Measurements from ENCODE around the gene PACSIN1.

PACSIN1 gene

DNA sequence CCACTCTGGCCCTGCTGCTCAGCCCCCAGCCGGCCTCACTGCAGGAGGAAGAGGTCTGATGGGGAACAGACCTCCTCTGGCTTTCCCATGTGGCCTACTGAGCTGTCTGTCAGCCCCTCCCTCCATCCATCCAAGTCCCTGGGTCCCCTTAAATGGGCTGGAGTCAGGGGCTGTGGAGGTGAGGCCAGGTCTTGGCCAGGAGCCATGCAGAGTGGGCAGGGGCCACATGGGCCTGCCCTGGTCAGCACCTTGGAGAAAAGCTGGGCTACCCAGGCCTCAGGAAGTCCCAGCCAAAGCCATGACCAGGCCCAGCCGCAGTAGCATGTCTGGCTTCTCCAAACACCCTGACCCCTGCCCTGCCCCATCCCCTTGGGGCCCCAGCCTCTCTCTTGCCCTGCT is 83.9 kb downstream of the PACSIN1 start:
- no peak overlapping the region for H3K27ac ChIP-seq (ENCODE audit: low read depth, low read length)
- no peaks in the 10 kb centered on the region for H3K79me2 ChIP-seq (ENCODE audit: insufficient read depth, low read length)
- no peaks in the 10 kb centered on the region for H4K20me1 ChIP-seq (ENCODE audit: low read depth, low read length)
- H3K36me3 ChIP-seq (ENCODE audit: low read length): no peaks in the 10 kb centered on the region
- no peak overlapping the region for H3K9ac ChIP-seq (ENCODE audit: low read length)
- H3K9me2 ChIP-seq (replicated peaks; ENCODE audit: insufficient read depth, low read length): no peaks in the 10 kb centered on the region
- no peak overlapping the region for H3K4me3 ChIP-seq (ENCODE audit: insufficient read depth, low read length, poor library complexity, severe bottlenecking)
- H3K27me3 ChIP-seq (ENCODE audit: low read length): no peaks in the 10 kb centered on the region
- TF ChIP-seq, protein P1, sequence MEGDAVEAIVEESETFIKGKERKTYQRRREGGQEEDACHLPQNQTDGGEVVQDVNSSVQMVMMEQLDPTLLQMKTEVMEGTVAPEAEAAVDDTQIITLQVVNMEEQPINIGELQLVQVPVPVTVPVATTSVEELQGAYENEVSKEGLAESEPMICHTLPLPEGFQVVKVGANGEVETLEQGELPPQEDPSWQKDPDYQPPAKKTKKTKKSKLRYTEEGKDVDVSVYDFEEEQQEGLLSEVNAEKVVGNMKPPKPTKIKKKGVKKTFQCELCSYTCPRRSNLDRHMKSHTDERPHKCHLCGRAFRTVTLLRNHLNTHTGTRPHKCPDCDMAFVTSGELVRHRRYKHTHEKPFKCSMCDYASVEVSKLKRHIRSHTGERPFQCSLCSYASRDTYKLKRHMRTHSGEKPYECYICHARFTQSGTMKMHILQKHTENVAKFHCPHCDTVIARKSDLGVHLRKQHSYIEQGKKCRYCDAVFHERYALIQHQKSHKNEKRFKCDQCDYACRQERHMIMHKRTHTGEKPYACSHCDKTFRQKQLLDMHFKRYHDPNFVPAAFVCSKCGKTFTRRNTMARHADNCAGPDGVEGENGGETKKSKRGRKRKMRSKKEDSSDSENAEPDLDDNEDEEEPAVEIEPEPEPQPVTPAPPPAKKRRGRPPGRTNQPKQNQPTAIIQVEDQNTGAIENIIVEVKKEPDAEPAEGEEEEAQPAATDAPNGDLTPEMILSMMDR (IDR thresholded peaks at IDR 0.05; ENCODE audit: insufficient read depth, low read length, poor library complexity, severe bottlenecking): no peak
- TF ChIP-seq EZH2phosphoT487 (conservative IDR thresholded peaks at IDR 0.05; ENCODE audit: low read length): no peak
- H3K9me3 ChIP-seq (ENCODE audit: insufficient read depth, low read length): no peaks in the 10 kb centered on the region
- H3K4me2 ChIP-seq (ENCODE audit: low read depth, low read length, poor library complexity, severe bottlenecking): no peak overlapping the region
- no peak overlapping the region for H2AFZ ChIP-seq (ENCODE audit: low read depth, low read length, severe bottlenecking)
- H3F3A ChIP-seq (ENCODE audit: insufficient read depth): no peaks in the 10 kb centered on the region

DNA sequence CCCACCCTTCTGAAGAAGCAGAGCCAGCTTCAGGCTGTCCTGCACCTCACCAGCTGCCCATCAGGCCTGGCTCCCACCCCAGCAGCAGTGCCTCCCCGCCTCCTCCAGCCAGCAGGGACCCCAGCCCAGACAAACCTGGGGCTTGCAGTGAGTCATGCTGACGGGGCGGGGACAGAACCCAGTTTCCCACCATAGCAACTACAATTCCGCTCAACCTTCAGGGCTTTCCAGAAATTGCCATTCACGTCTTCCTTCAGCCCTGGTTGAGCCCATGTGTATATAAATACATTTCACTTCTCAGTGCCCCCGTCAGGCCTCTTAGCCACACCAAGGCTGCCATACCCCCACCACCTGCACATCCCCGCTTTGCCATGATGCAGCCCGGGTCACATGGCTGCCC is 85.8 kb downstream of the PACSIN1 start:
- no peaks in the 10 kb centered on the region for H3K27me3 ChIP-seq (ENCODE audit: low read length)
- H3K4me2 ChIP-seq (ENCODE audit: low read depth, low read length, poor library complexity, severe bottlenecking): no peak overlapping the region
- no peaks in the 10 kb centered on the region for H3K9me2 ChIP-seq (replicated peaks; ENCODE audit: insufficient read depth, low read length)
- no peak overlapping the region for H3K9ac ChIP-seq (ENCODE audit: low read length)
- no peaks in the 10 kb centered on the region for H3K9me3 ChIP-seq (ENCODE audit: insufficient read depth, low read length)
- no peaks in the 10 kb centered on the region for H3K79me2 ChIP-seq (ENCODE audit: insufficient read depth, low read length)
- H4K20me1 ChIP-seq (ENCODE audit: low read depth, low read length): no peaks in the 10 kb centered on the region
- no peak overlapping the region for H3K27ac ChIP-seq (ENCODE audit: low read depth, low read length)
- H3K36me3 ChIP-seq (ENCODE audit: low read length): no peaks in the 10 kb centered on the region
- no peaks in the 10 kb centered on the region for H3F3A ChIP-seq (ENCODE audit: insufficient read depth)
- H3K4me3 ChIP-seq (ENCODE audit: insufficient read depth, low read length, poor library complexity, severe bottlenecking): no peak overlapping the region
- H2AFZ ChIP-seq (ENCODE audit: low read depth, low read length, severe bottlenecking): no peak overlapping the region
- TF ChIP-seq, protein P1 (IDR thresholded peaks at IDR 0.05; ENCODE audit: insufficient read depth, low read length, poor library complexity, severe bottlenecking): no peak
- no peak for TF ChIP-seq EZH2phosphoT487 (conservative IDR thresholded peaks at IDR 0.05; ENCODE audit: low read length)

DNA sequence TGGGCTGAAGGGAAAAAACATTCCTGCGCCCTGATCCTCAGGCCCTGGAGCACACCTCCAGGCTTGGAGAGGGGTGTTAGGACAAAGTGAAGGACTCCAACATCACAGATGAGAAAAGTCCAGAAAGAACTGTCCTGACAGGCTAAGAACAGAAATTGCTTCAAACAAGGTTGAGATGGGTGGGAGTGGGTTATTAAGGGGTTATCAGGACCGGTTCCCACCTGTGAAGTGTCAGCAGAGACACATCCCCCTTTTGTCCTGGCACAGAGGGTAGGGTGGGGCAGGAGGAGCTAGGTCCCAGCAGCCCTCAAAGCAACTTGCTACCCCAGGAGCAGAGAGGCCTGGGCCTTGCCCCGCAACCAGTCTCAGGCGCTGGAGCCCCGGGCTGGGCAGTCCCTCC is 86.7 kb downstream of the PACSIN1 start:
- no peaks in the 10 kb centered on the region for H3K9me2 ChIP-seq (replicated peaks; ENCODE audit: insufficient read depth, low read length)
- no peaks in the 10 kb centered on the region for H3K9me3 ChIP-seq (ENCODE audit: insufficient read depth, low read length)
- H3F3A ChIP-seq (ENCODE audit: insufficient read depth): no peaks in the 10 kb centered on the region
- no peak overlapping the region for H2AFZ ChIP-seq (ENCODE audit: low read depth, low read length, severe bottlenecking)
- H4K20me1 ChIP-seq (ENCODE audit: low read depth, low read length): no peaks in the 10 kb centered on the region
- no peaks in the 10 kb centered on the region for H3K36me3 ChIP-seq (ENCODE audit: low read length)
- no peak overlapping the region for H3K27ac ChIP-seq (ENCODE audit: low read depth, low read length)
- H3K27me3 ChIP-seq (ENCODE audit: low read length): no peaks in the 10 kb centered on the region
- H3K4me2 ChIP-seq (ENCODE audit: low read depth, low read length, poor library complexity, severe bottlenecking): no peak overlapping the region
- H3K79me2 ChIP-seq (ENCODE audit: insufficient read depth, low read length): no peaks in the 10 kb centered on the region
- TF ChIP-seq, protein P1 (IDR thresholded peaks at IDR 0.05; ENCODE audit: insufficient read depth, low read length, poor library complexity, severe bottlenecking): no peak
- no peak overlapping the region for H3K4me3 ChIP-seq (ENCODE audit: insufficient read depth, low read length, poor library complexity, severe bottlenecking)
- H3K9ac ChIP-seq (ENCODE audit: low read length): no peak overlapping the region

DNA sequence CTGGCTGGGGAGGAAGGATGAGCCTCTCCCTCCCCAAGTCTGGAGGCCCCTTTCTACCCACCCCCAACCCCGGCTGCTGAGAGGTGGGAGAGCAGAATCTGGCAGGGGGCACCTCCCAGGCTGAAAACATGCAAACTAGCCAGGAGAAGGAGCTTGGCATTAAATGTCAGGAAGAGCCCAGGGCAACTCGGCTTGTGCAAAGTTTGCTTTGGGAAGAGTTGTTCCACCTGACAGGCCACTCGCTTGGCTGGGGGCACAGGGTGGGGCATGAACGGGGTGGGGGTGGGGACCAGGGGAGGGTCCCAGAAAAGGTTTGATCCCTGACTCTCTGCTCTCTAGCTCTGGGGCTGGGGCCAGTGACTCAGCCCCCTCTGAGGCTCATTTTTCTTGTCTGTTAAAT is 87.3 kb downstream of the PACSIN1 start:
- TF ChIP-seq, protein P1 (IDR thresholded peaks at IDR 0.05; ENCODE audit: insufficient read depth, low read length, poor library complexity, severe bottlenecking): no peak
- TF ChIP-seq EZH2phosphoT487 (conservative IDR thresholded peaks at IDR 0.05; ENCODE audit: low read length): no peak
- Histone ChIP-seq H3K4me2 (ENCODE audit: low read depth, low read length, poor library complexity, severe bottlenecking) (no peak overlapping the region), H3K27me3 (ENCODE audit: low read length) (no peaks in the 10 kb centered on the region), H3K79me2 (ENCODE audit: insufficient read depth, low read length) (no peaks in the 10 kb centered on the region), H3K4me3 (ENCODE audit: insufficient read depth, low read length, poor library complexity, severe bottlenecking) (no peak overlapping the region), H2AFZ (ENCODE audit: low read depth, low read length, severe bottlenecking) (no peak overlapping the region), H3K27ac (ENCODE audit: low read depth, low read length) (no peak overlapping the region), H3F3A (ENCODE audit: insufficient read depth) (no peaks in the 10 kb centered on the region), H3K9ac (ENCODE audit: low read length) (no peak overlapping the region), H3K36me3 (ENCODE audit: low read length) (no peaks in the 10 kb centered on the region), H3K9me2 (replicated peaks; ENCODE audit: insufficient read depth, low read length) (no peaks in the 10 kb centered on the region), H3K9me3 (ENCODE audit: insufficient read depth, low read length) (no peaks in the 10 kb centered on the region; the same call in 1 of the 2 replicates), H4K20me1 (ENCODE audit: low read depth, low read length) (no peaks in the 10 kb centered on the region)

Measured in SU-DHL-6 (cell line).